Fibroblast of skin of left biceps (primary cell): ENCODE results near the gene STIL.

ENCODE experiments used
- DNase-seq, 2 experiments: peaks; one replicate each; pipeline ENCODE4 v3.0.0-alpha.2; 2013; ENCODE audit warnings: low read depth in 2 of 2

The STIL gene

DNA sequence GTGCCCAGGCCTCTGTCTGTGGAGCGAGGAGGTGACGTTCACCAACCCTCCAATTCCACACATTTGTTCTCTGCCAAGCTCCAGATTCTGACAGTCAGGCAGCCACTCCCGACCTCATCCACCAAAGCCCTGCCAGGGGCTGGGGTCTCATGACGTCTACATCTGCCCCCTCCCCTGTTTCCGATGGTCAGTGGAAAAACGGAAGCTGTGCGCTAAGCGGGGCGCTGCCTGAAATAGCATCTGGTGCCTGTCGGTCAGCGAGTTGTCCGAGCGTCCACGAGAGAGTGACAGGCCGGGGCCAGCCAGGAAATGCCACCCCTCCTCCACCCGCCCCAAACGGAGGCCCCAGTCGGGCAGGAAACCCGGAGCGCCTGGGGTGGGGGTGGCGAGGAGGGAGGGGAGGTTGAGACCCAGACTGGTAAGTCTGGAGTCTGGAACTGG, 78.7 kb downstream of the STIL start:
- DNase-seq = no peak

DNA sequence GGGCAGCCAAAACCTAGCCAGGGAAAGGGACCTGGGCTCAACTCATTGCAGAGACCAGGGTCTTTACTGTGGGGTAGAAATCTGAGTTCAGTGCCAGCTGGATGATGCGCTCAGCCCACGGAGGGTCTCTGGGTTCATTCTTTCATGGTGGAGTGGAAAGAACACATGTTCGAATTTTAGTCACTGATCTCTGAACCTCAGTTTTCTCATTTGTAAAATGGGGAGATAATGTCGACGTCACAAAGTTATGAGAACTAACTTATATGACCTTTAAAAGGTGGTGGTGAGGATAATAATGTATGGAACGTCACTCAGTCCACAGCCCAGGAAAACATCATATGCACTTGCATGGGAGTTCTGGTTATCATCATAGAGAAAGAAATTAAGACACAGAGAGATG, 80.8 kb downstream of the STIL start:
- DNase-seq = no peak

GRCh38 chr1:47232187-47232874, 81.6 kb downstream of the STIL start, which contains the start of gene TAL1:
TSS of gene TAL1 (minus strand) at chr1:47232225. CDS start at chr1:47225888, 6,337 bp downstream.
- no peak for DNase-seq

DNA sequence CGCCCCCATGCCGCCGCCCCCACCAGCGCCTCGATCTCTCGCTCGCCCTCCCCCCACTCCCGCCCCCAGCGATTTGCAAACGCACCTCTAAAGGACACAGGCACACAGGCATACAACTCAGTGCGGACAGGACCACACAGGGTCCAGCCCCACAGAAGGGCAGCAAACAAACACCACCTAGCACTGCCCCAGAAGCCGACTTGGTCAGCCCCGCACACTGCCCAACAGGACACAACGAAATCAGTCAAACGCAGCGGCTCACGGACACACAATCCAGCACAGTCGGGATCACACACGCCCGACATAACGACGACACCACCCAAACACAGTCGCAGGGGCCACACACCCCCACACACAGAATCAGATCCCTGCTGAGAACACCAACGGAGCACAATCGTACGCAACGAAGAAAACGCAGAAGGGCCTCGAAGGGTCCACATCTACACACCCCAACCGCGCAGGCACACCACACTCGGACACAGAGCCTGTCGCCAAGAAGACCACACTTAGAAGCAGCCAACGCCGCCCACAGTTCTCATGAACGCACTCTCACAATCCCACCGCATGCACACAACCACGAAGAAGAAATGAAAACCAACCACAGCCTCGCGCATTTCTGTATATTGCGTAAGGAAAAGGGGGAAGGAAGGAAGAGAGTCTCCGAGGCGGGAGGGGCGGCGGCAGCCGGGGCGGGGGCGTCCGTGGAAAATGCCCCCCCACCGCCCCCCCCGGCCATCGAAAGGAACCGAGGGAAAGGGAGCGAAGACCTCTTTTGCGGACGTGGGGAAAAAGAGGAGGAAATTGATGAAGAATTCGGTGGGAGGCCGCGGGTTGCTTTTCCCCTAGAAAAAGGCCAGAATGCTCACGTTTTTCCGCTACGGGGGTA, 82.4 kb downstream of the STIL start:
- DNase-seq = peak; percentile 13 to 17

- DNase-seq = no peak
Observed at GRCh38 chr1:47230692-47231300, 83.2 kb downstream of the STIL start.

- no peak for DNase-seq
Observed at GRCh38 chr1:47229886-47230691, 83.9 kb downstream of the STIL start.

GRCh38 chr1:47229031-47229885, 84.7 kb downstream of the STIL start:
- no peak for DNase-seq

- no peak for DNase-seq
Observed at GRCh38 chr1:47228644-47229030, 85.3 kb downstream of the STIL start.

GRCh38 chr1:47227341-47228232, 86.4 kb downstream of the STIL start:
- no peak for DNase-seq

DNA sequence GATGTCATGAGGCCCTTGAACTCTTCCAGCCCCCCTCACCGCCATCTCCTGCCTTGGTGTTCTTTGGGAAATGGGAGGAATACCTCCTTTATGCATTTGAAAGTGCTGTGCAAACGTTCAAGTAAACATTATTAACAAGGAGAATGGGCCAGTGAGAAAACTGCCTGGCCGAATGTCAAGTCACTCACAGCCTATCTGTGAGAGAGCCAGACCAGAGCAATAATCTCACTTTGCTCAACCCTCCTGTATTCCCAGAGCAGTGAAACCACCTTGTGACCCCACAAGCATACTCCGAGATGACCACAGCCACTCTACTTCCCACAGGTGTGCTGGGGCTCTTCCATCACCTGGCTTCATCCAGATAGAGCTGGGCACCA, 87.1 kb downstream of the STIL start:
- DNase-seq = no peak

DNA sequence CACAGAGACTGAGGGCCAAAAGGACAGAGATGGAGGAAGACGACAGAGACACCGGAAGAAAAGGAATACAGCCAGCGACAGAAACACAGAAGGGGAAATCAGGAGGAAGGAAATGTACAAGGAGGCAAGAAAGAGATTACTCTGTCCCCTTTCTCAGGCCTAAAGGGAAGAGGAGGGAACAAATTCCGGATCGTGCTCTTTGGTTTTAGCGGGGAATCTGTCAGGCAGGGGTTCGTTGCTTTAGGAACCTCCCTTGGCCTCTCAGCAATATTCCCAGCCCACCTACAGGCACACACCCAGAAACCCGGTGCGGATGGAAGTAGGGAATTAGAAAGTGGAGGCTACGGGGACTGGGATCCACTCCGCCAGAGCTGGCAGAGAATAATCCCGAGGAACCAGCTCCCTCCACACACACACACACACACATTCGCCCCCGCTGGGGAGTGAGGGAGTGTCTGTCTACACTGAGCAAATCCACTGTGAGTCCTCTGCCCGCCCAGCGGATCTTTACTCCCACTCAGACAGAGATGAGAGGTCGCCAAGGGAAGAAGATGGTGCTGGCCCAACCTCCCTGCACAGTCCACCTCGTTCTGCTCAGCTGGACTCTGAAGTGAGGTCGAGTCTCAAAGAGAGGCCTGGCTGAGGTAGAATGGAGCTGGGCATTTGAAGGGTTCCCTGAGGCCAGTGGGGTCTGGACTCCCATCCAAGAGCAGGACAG, 87.7 kb downstream of the STIL start:
- DNase-seq = no peak

DNA sequence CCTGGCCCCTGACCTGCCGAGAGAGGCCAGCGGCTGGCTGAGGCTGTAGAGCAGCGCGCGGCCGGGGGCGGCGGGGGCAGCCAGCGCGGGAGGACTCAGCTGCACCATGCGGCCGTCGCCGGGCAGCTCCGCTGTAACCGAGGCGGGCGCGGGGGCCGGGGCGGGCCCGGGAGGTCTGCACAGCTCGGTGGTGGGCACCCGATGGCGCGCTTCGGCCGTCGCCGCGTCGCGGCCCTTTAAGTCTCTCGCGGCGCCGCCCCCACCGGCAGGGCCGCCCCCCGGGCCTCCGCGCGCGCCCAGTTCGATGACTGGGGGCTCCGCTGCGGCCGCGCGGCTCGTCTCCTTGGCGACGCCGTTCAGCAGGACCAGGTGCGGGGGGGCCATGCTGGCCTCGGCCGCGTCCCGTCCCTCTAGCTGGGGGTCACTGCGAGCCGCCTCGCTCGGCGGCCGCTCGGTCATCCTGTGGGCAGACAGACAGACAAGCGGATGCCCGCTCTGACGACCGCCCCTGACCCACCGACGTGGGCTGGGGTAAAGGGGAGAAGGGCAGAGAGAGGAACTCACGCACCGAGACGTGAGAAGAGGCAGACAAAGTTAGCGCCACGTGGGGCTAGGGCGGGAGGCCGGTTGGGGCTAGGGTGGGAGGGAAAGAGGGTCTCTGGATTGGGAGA, 88.4 kb downstream of the STIL start:
- no peak for DNase-seq

- DNase-seq = no peak
Observed at GRCh38 chr1:47224676-47225399, 89.1 kb downstream of the STIL start.

GRCh38 chr1:47223921-47224675, 89.8 kb downstream of the STIL start:
- no peak for DNase-seq

GRCh38 chr1:47223174-47223920, 90.6 kb downstream of the STIL start:
- DNase-seq = no peak

GRCh38 chr1:47222476-47222875, 91.5 kb downstream of the STIL start:
- no peak for DNase-seq
